K562 (cell line): Measurements from ENCODE around the gene SLC35B4. TPM values are rescaled to one million over a fixed set of nuclear protein-coding genes. Genes with fewer than 3 reads are reported as not detected.

Source experiments
- ATAC-seq: fragments of 200-7000 bp; cut with Tn5 transposase; 3 replicates; pipeline ENCODE4 v1.9.1; 2020; ENCODE audit warnings: moderate library complexity
- BruUV-seq: library from RNA; stranded (reverse); fragments of 400-500 nt; replicated peaks from 2 replicates; lab custom pipeline; 2021; lab: Mats Ljungman, UMichigan
- CTCF ChIA-PET: fragments of 300-600 bp; formaldehyde crosslinking; extraction: SDS; loops from one replicate; lab custom pipeline; 2021; ENCODE audit warnings: low intra/inter-chr PET ratio; lab: Yijun Ruan, JAX
- POLR2A ChIA-PET: fragments of 300-600, 350-650 bp; sonication (Branson Sonifier 250); formaldehyde crosslinking; extraction: SDS; loops from one replicate; lab custom pipeline; 2021; ENCODE audit warnings: antibody characterized with exemption, inconsistent platforms; lab: Yijun Ruan, JAX
- DNase-seq, 4 experiments: peaks; one replicate each; pipeline versions ENCODE4 v3.0.0 to v3.0.0-alpha.2; 2011 to 2018; ENCODE audit warnings: low spot score in 3 of 4, mixed read lengths in 3 of 4; ENCODE audit errors: extremely low read depth in 1 of 4
- FAIRE-seq: peaks from 2 replicates; lab custom pipeline; 2011; peaks lifted over from hg19 to GRCh38; lab: Jason Lieb, UNC
- H2AFZ ChIP-seq: 2 replicates; pipeline ENCODE4 v1.6.0; 2011; ENCODE audit warnings: low read depth, low read length, control low read depth, inconsistent platforms
- H3K27ac ChIP-seq: fragments of 200-600 bp; 3 replicates; pipeline ENCODE4 v1.8.0; 2011; ENCODE audit warnings: low read depth, mild to moderate bottlenecking, control low read depth, inconsistent platforms, low read length, moderate library complexity, mixed read lengths; ENCODE audit errors: extremely low read depth
- H3K27me3 ChIP-seq, 2 experiments: fragments of 300-600 bp in 1 of 2; 2 replicates in 1 of 2; 3 replicates in 1 of 2; pipeline versions ENCODE4 v1.6.0 to v1.8.0; 2011; ENCODE audit warnings: inconsistent platforms in 2 of 2, low read length in 2 of 2, mild to moderate bottlenecking in 1 of 2, mixed read lengths in 1 of 2, moderate library complexity in 1 of 2; ENCODE audit not compliant: control insufficient read depth in 2 of 2, insufficient read depth in 2 of 2
- H3K36me3 ChIP-seq: fragments of 300-600 bp; 3 replicates; pipeline ENCODE4 v1.8.0; 2011; ENCODE audit warnings: mild to moderate bottlenecking, low read length, inconsistent platforms; ENCODE audit not compliant: control insufficient read depth, insufficient read depth
- H3K4me1 ChIP-seq, 2 experiments: fragments of 200-600 bp in 1 of 2; replicated peaks in 1 of 2; 2 replicates in 1 of 2; 3 replicates in 1 of 2; pipeline versions ENCODE4 v1.5.1 to v1.8.0; 2011; ENCODE audit warnings: inconsistent platforms in 2 of 2, low read length in 2 of 2, mild to moderate bottlenecking in 1 of 2, mixed read lengths in 1 of 2, moderate library complexity in 1 of 2; ENCODE audit not compliant: control insufficient read depth in 2 of 2, insufficient read depth in 2 of 2
- H3K4me2 ChIP-seq: 2 replicates; pipeline ENCODE4 v1.6.1; 2011; ENCODE audit warnings: low read length, control low read depth, inconsistent platforms, mixed read lengths; ENCODE audit not compliant: insufficient read depth
- H3K4me3 ChIP-seq: fragments of 200-600 bp; sonication (generic), shearing (Covaris generic); 2 replicates; pipeline ENCODE4 v1.5.1; 2016; ENCODE audit warnings: control low read depth, inconsistent platforms
- H3K79me2 ChIP-seq: fragments of 200-600 bp; 3 replicates; pipeline ENCODE4 v1.8.0; 2011; ENCODE audit warnings: low read length, inconsistent platforms; ENCODE audit not compliant: control insufficient read depth, insufficient read depth
- H3K9ac ChIP-seq, 2 experiments: 2 replicates each; pipeline versions ENCODE4 v1.6.0 to v1.6.1; 2011; ENCODE audit warnings: low read depth in 2 of 2, low read length in 2 of 2, control low read depth in 1 of 2, inconsistent platforms in 1 of 2, mild to moderate bottlenecking in 1 of 2, mixed read lengths in 1 of 2; ENCODE audit not compliant: insufficient read depth in 1 of 2
- H3K9me1 ChIP-seq: one replicate; pipeline ENCODE4 v1.6.0; 2011; ENCODE audit warnings: inconsistent platforms, mild to moderate bottlenecking, low read length, moderate library complexity; ENCODE audit not compliant: control insufficient read depth, insufficient read depth
- H3K9me3 ChIP-seq: replicated peaks from 2 replicates; pipeline ENCODE4 v1.5.1; 2011; ENCODE audit warnings: low read depth, low read length, inconsistent platforms; ENCODE audit not compliant: control insufficient read depth, insufficient read depth
- H4K20me1 ChIP-seq: replicated peaks from 2 replicates; pipeline ENCODE4 v1.6.1; 2011; ENCODE audit warnings: low read length, inconsistent platforms, mixed read lengths; ENCODE audit not compliant: control insufficient read depth, insufficient read depth
- AFF4 ChIP-seq: sonication (generic); formaldehyde crosslinking; IDR thresholded peaks from 2 replicates; pipeline ENCODE4 v1.8.0; 2023; ENCODE audit warnings: mild to moderate bottlenecking, missing genetic modification reagents
- ARNT ChIP-seq, 2 experiments: fragments of 450-650 bp; IDR thresholded peaks; 2 replicates each; pipeline ENCODE4 v1.6.1; 2016; ENCODE audit warnings: mild to moderate bottlenecking in 1 of 2
- ATF6 ChIP-seq: sonication (generic); formaldehyde crosslinking; IDR thresholded peaks from 2 replicates; pipeline ENCODE4 v1.4.0; 2020; ENCODE audit warnings: mild to moderate bottlenecking, missing genetic modification reagents
- BRD4 ChIP-seq: fragments of 200-600 bp; sonication (generic); IDR thresholded peaks from 2 replicates; pipeline ENCODE4 v1.6.1; 2017; ENCODE audit warnings: inconsistent platforms
- CBX8 ChIP-seq: fragments of 200-600 bp; sonication (generic); IDR thresholded peaks from 2 replicates; pipeline ENCODE4 v1.6.1; 2012; ENCODE audit warnings: borderline replicate concordance, mixed run types, low read depth, mild to moderate bottlenecking, moderate library complexity, mixed read lengths, low read length, control low read depth, inconsistent platforms; ENCODE audit not compliant: poor library complexity, severe bottlenecking; ENCODE audit errors: extremely low read depth
- CC2D1A ChIP-seq: fragments of 450-650 bp; IDR thresholded peaks from 2 replicates; pipeline ENCODE4 v1.6.1; 2017; ENCODE audit warnings: mild to moderate bottlenecking
- CHD4 ChIP-seq: fragments of 200-600 bp; sonication (generic); IDR thresholded peaks from 3 replicates; pipeline ENCODE4 v1.6.1; 2012; ENCODE audit warnings: low read depth, mild to moderate bottlenecking, mixed read lengths, low read length, inconsistent platforms; ENCODE audit not compliant: insufficient read depth, insufficient replicate concordance, poor library complexity, severe bottlenecking
- JUN ChIP-seq, 2 experiments: sonication (generic) in 1 of 2; formaldehyde crosslinking in 1 of 2; IDR thresholded peaks; 2 replicates each; pipeline versions ENCODE4 v1.6.1 to v1.8.0; 2012 to 2022; ENCODE audit warnings: borderline replicate concordance in 2 of 2, mild to moderate bottlenecking in 2 of 2, improper control_type of control experiment in 1 of 2, low read depth in 1 of 2, low read length in 1 of 2, missing genetic modification reagents in 1 of 2
- WGBS: fragments of 100-300 bp; shearing (Covaris generic); methylation state at CpG from one replicate; pipeline ENCODE4 v1.1.6; 2016; ENCODE audit warnings: low coverage, mixed read lengths; ENCODE audit not compliant: insufficient coverage; ENCODE audit errors: missing lambda C conversion rate; 5-methylcytosine and 5-hydroxymethylcytosine counted together
- in situ Hi-C: fragments of 300-500 bp; cut with MboI; formaldehyde crosslinking; loops from 4 replicates; pipeline ENCODE4 v1.15.0; 2018; ENCODE audit warnings: inconsistent platforms, mixed read lengths
- intact Hi-C: fragments of 100-400 bp; cut with micrococcal nuclease; formaldehyde crosslinking; loops from 2 replicates; pipeline ENCODE4 v1.14.2; 2022
- polyA plus RNA-seq, 8 experiments: library from polyadenylated mRNA; depleted of rRNA in 4 of 8; stranded (reverse) in 5 of 8; unstranded in 3 of 8; fragments of >200 nt; fragmentation: Nextera tagmentation in 2 of 8; fragmentation: Illumina TruSeq in 1 of 8; extraction: Ambion mirVana in 2 of 8; extraction: Trizol in 1 of 8; gene quantifications; 2 replicates each; pipeline versions ENCODE4 v1.2.1 to v1.2.3, GENCODE V29; 2011 to 2014; ENCODE audit warnings: inconsistent platforms in 1 of 8, missing spikeins in 1 of 8
- total RNA-seq, 7 experiments: library from RNA; depleted of rRNA in 6 of 7; stranded (reverse); fragments of >200 nt in 6 of 7; fragmentation: Illumina TruSeq in 2 of 7; extraction: Trizol in 2 of 7; gene quantifications; 2 replicates each; pipeline versions ENCODE4 v1.2.1 to v1.2.3, GENCODE V29; 2011 to 2021; ENCODE audit warnings: low replicate concordance in 1 of 7

The SLC35B4 gene
- total and polyA plus RNA-seq, 9 of the 15 experiments (the other 6 are each of a cell fraction or from before 2014, with no cell fraction given), result 6.1 to 34.9 (median 17.6) TPM

GRCh38 chr7:134330974-134331373 lies 14.2 kb upstream of the SLC35B4 start:
- Histone ChIP-seq H3K79me2 (no peaks in the 10 kb centered on the region), H3K4me3 (no peak overlapping the region), H4K20me1 (no peaks in the 10 kb centered on the region), H3K9me1 (no peaks in the 10 kb centered on the region), H3K4me2 (no peak overlapping the region), H2AFZ (no peak overlapping the region), H3K9ac (no peak overlapping the region), H3K36me3 (no peaks in the 10 kb centered on the region), H3K4me1 (no peaks in the 10 kb centered on the region), H3K9me3 (peaks cover 3% of the 10 kb centered on the region)
- DNase-seq (no peak), FAIRE-seq (no peak), ATAC-seq (no peak)
- ChIA-PET CTCF (no interaction called here), POLR2A (interaction anchor here (1.3 kb wide), 1 partner anchor 14 kb away, joined by 5 read pairs; the partner anchor contains the start of gene SLC35B4)
- in situ Hi-C loops (no loop called here), intact Hi-C loops (no loop called here)
- TF ChIP-seq CHD4, result no peak
- no peak for TF ChIP-seq AFF4 (CRISPR knock-in tag)
- no peak for TF ChIP-seq ATF6 (CRISPR knock-in tag)
- TF ChIP-seq BRD4, result no peak
- TF ChIP-seq JUN (IDR thresholded peaks at IDR 0.05; ENCODE audit: borderline replicate concordance, low read depth, low read length), result no peak
- no peak for TF ChIP-seq JUN (CRISPR knock-in tag; IDR thresholded peaks at IDR 0.05; ENCODE audit: borderline replicate concordance)
- no peak for TF ChIP-seq ARNT (IDR thresholded peaks at IDR 0.05)
- TF ChIP-seq CBX8, result no peak
- no peak for TF ChIP-seq CC2D1A
- TF ChIP-seq, all 486 proteins: peak for 0
- Histone ChIP-seq H3K27me3 (peaks cover 18 to 33% of the 10 kb centered on the region in 2 experiments), H3K27ac (no peak overlapping the region)
- 0% methylated on average over 4 of the region's 4 CpGs for WGBS
- BruUV-seq, result no TSS peak
